HPDE6-E6E7 (cell line): Measurements from ENCODE around the gene TFCP2L1.
A peak's percentile ranks its signal among the peaks of the same experiment; 100 is the strongest.
"Not testable (repeated sequence)": the region's sequence is repeated elsewhere in the genome, so short reads cannot be mapped to it uniquely, and the experiment has no call there.

ENCODE experiments used
- DNase-seq: peaks from one replicate; pipeline ENCODE4 v3.0.0; 2011; ENCODE audit warnings: missing footprints; ENCODE audit errors: extremely low spot score

TFCP2L1 gene

DNA sequence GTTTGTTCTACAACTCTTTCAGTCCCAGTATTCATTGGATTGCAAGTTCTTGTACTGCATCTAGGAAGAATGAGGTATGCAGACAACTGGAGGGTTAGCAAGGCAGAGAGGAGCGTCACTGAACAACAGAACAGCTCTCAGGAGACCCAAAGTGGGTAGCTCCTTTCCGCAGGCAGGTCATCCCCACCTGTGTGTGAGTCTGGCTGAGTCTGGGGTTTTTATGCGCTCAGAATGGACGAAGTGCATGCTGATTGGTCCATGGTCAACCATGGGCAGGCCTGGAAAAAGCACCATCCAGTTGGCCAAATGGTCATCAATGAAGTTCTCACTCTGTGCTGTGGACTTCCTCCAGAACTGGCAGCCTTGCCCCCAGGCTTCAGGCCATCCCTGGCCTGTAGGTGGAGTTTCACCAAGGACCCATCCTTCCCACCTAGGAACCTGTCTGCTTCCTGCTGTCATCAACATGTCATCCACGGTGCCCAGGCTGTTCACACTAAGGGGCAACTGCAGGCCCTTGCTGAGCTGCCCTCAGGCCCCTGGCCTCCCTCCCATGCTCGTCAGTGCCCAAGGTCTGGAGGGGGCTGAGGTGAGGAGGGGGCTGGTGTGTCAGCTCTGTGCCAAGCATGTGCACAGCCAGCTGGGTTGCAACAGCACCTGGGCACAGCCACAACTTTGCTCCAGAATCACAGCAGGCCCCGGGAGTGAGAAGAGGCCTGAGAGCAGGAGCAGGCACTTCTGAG, 11.1 kb upstream of the TFCP2L1 start:
- DNase-seq: no peak

GRCh38 chr2:121294881-121295840, 10.2 kb upstream of the TFCP2L1 start:
- DNase-seq: no peak

- no peak for DNase-seq
Measured at GRCh38 chr2:121293450-121294325, 8.7 kb upstream of the TFCP2L1 start.

DNA sequence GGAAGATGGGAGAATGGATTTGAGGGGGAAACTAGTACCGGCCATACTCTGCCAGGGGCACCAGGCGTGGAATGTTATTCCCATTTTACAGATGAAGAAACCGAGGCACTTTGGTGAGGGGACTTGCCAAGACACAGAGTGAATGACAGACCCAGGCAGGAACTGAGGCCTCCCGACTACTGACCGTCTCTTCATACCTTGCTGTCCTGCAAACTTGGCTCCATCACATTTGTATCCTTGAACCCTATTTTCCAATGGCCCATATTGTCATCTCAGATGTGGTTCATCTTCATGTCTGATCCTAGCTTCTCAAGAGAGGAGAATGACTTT, 6.2 kb upstream of the TFCP2L1 start:
- no peak for DNase-seq

- no peak for DNase-seq
Measured at GRCh38 chr2:121289271-121289670, 4.3 kb upstream of the TFCP2L1 start.

DNA sequence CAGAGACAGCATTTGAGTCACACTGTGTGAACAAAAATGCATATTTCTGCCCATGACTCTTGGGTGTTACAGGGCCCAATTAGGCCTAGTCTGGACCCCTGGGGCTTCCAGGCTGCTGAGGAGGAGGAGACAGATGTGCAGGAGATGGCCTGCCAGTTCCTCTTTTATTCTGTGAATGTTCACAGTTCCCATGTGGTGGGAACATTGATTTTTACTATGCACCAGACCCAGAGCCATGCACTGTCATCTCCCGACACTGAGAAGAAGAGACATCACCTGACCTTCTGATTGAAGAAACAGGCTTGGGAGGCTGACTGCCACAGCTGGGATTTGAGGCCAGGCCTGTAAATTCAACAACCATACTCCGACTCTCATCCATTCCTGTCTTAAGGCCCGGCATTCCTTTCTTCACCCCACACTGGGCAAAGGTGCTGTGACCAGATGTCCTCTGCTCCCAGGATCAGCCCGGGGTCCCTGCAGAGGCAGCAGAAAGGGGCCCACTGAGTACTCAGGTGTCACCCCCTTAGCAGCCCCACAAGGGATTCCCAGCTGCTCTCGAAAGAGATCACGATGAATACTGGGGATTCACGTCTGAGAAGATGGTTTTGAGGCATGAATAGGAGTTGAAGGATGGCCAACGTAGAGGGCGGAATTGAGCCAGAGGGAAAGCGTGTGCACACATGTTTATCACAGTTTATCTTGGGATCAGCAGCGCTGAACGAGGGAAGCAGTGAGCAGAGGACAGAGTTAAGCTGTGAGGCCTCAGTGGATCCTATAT, 3.6 kb upstream of the TFCP2L1 start:
- no peak for DNase-seq

DNA sequence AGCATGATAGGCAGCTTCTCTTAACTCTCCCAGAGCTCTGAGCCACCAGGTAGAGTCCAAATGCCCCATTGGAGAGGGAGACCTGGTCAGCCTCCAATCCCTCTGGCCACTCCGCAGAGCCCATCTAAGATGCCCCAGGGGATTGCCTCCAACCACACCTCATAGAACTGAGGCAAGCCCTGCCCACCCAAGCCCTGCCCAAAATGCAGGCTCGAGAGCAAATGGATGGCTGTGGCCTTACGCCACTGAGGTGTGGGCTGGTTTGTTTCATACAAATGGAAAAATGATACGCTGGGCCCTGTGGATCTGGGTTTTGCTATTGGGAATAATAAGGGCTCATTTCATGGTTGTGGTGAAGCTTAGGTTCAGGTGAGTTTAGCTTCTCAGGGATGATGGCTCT, 3.0 kb upstream of the TFCP2L1 start:
- DNase-seq: no peak

GRCh38 chr2:121287146-121287798, 2.3 kb upstream of the TFCP2L1 start:
- no peak for DNase-seq

DNA sequence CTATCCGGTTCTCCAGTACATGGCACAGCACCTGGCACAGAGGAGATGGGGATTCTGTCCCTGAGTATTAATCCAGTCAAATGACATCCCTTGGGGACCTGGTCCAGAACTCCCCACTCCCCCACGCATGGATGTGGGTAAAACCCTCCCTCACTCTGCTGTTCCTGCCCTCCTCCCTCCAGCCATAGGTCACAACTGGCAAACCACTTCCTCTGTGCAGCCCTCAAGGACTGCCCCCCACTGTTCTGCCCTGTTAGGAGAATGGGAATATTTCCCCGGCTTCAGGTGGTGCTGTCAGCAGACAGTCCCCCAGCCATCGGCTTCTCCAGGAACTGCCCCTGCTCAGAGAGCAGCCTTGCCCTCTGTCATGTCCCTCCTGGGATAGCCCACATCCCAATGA, 1.5 kb upstream of the TFCP2L1 start:
- no peak for DNase-seq

DNA sequence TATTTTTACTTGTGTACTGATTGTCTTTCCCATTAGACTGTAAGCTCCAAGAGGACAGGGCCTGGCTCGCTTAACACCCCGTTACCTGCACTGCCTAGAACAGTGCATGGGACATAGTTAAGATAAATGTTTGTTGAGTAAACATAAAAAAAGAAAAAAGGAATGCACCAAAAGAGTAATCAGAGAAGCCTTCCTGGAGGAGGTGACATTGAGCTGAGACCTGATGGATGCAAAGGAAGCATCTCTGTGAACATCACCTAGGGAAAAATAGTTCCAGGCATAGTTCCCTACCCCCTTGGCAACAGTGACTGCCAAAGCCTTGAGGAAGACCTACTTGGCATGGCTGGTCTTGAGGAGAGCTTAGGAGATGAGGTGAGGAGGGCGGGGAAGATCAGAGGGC, 924 bp upstream of the TFCP2L1 start:
- DNase-seq: no peak

GRCh38 chr2:121283670-121284462, 1.1 kb downstream of the TFCP2L1 start:
- peak; percentile 50 for DNase-seq

GRCh38 chr2:121282800-121283385, 2.1 kb downstream of the TFCP2L1 start:
- no peak for DNase-seq

GRCh38 chr2:121281694-121282093, 3.3 kb downstream of the TFCP2L1 start:
- DNase-seq: no peak

- no peak for DNase-seq
Measured at GRCh38 chr2:121281107-121281506, 3.9 kb downstream of the TFCP2L1 start.

GRCh38 chr2:121279476-121280220, 5.4 kb downstream of the TFCP2L1 start:
- no peak for DNase-seq

GRCh38 chr2:121276341-121276740, 8.7 kb downstream of the TFCP2L1 start:
- DNase-seq: no peak

GRCh38 chr2:121273116-121273515, 11.9 kb downstream of the TFCP2L1 start:
- no peak for DNase-seq

DNA sequence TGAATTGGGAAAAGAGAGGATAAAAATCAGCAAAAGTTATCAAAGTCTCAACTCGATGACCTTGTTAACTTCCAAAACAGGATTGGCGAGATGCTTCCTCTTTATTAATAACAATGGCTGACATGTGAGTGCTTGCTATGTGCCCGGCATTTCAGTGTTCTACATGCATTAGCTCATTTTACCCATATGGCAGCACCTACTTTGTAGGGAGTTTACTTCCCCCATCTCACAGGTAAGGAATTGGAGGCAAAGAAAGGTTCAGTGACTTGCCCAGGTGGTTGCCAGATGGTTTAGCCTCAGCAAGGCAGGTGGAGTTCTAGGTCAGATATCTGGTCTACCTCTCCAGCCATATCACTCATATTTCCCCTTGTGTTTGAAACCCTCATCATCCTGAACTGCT, 12.4 kb downstream of the TFCP2L1 start:
- DNase-seq: no peak

- not testable (repeated sequence) for DNase-seq
Measured at GRCh38 chr2:121269436-121269835, 15.6 kb downstream of the TFCP2L1 start.
